SK-N-SH (cell line): ENCODE results near the gene FAM20C. TPM values are rescaled to one million over a fixed set of nuclear protein-coding genes. Genes with fewer than 3 reads are reported as not detected.

Experiments used
- CTCF ChIA-PET: fragments of 300-600, 350-600 bp; formaldehyde crosslinking; extraction: SDS; loops from one replicate; lab custom pipeline; 2021; lab: Yijun Ruan, JAX
- POLR2A ChIA-PET: fragments of 350-600 bp; sonication (Branson Sonifier 250); formaldehyde crosslinking; extraction: SDS; loops from one replicate; lab custom pipeline; 2020; ENCODE audit warnings: antibody characterized with exemption, inconsistent platforms; lab: Yijun Ruan, JAX
- DNase-seq: peaks from one replicate; pipeline ENCODE4 v3.0.0; 2012
- H2AFZ ChIP-seq: fragments of 200-600 bp; sonication (generic); 2 replicates; pipeline ENCODE4 v1.8.1; 2016; ENCODE audit warnings: antibody characterized with exemption, mild to moderate bottlenecking, low read depth
- H3F3A ChIP-seq: fragments of 200-600 bp; sonication (generic); replicated peaks from 2 replicates; pipeline ENCODE3; 2016; ENCODE audit warnings: antibody characterized with exemption, mild to moderate bottlenecking; ENCODE audit not compliant: insufficient read depth
- H3K27ac ChIP-seq, 2 experiments: fragments of 200-500 bp in 1 of 2; fragments of 200-600 bp in 1 of 2; sonication (Bioruptor generic) in 1 of 2; sonication (generic), shearing (Covaris generic) in 1 of 2; 2 replicates each; pipeline versions ENCODE4 v1.5.1 to v1.6.1; 2014 to 2016; ENCODE audit warnings: low read depth in 2 of 2, inconsistent platforms in 1 of 2, low read length in 1 of 2, mild to moderate bottlenecking in 1 of 2, mixed read lengths in 1 of 2
- H3K27me3 ChIP-seq: fragments of 200-600 bp; sonication (generic), shearing (Covaris generic); 2 replicates; pipeline ENCODE4 v1.6.1; 2016; ENCODE audit warnings: mixed run types; ENCODE audit not compliant: insufficient read depth
- H3K36me3 ChIP-seq, 2 experiments: fragments of 200-500 bp in 1 of 2; fragments of 200-600 bp in 1 of 2; sonication (Bioruptor generic) in 1 of 2; sonication (generic) in 1 of 2; replicated peaks in 1 of 2; 2 replicates each; pipeline versions ENCODE3 to v1.5.1; 2014 to 2016; ENCODE audit warnings: low read length in 1 of 2, mild to moderate bottlenecking in 1 of 2; ENCODE audit not compliant: insufficient read depth in 2 of 2, control insufficient read depth in 1 of 2
- H3K4me1 ChIP-seq, 2 experiments: fragments of 200-500 bp in 1 of 2; fragments of 200-600 bp in 1 of 2; sonication (Bioruptor generic) in 1 of 2; sonication (generic), shearing (Covaris generic) in 1 of 2; 2 replicates each; pipeline versions ENCODE4 v1.5.1 to v1.6.1; 2014 to 2016; ENCODE audit warnings: low read depth in 1 of 2, low read length in 1 of 2, mixed run types in 1 of 2; ENCODE audit not compliant: insufficient read depth in 2 of 2, control insufficient read depth in 1 of 2
- H3K4me2 ChIP-seq: fragments of 200-600 bp; sonication (generic), shearing (Covaris generic); 2 replicates; pipeline ENCODE4 v1.6.1; 2017; ENCODE audit warnings: mixed run types
- H3K4me3 ChIP-seq, 2 experiments: fragments of 200-500 bp in 1 of 2; fragments of 200-600 bp in 1 of 2; sonication (Bioruptor generic) in 1 of 2; sonication (generic), shearing (Covaris generic) in 1 of 2; 2 replicates each; pipeline versions ENCODE4 v1.5.1 to v1.8.1; 2014 to 2016; ENCODE audit warnings: low read depth in 2 of 2, inconsistent platforms in 1 of 2, low read length in 1 of 2, mild to moderate bottlenecking in 1 of 2, mixed read lengths in 1 of 2, moderate library complexity in 1 of 2
- H3K79me2 ChIP-seq: fragments of 200-600 bp; sonication (generic); 2 replicates; pipeline ENCODE4 v1.8.1; 2017; ENCODE audit warnings: mild to moderate bottlenecking; ENCODE audit not compliant: insufficient read depth
- H3K9ac ChIP-seq: fragments of 200-600 bp; sonication (generic); 2 replicates; pipeline ENCODE4 v1.6.1; 2017; ENCODE audit warnings: mixed run types
- H3K9me2 ChIP-seq: fragments of 200-600 bp; sonication (generic); 2 replicates; pipeline ENCODE4 v1.6.1; 2017; ENCODE audit warnings: mixed run types
- H3K9me3 ChIP-seq: fragments of 200-600 bp; sonication (generic); 2 replicates; pipeline ENCODE4 v1.6.1; 2017; ENCODE audit warnings: mixed run types, mild to moderate bottlenecking, moderate library complexity
- H4K20me1 ChIP-seq: fragments of 200-600 bp; sonication (generic); 2 replicates; pipeline ENCODE4 v1.6.1; 2017; ENCODE audit warnings: mild to moderate bottlenecking, mixed run types; ENCODE audit not compliant: insufficient read depth
- ELF1 ChIP-seq: IDR thresholded peaks from 2 replicates; pipeline ENCODE4 v1.4.0; 2012
- EZH2phosphoT487 ChIP-seq: fragments of 200-600 bp; sonication (generic); IDR thresholded peaks from 2 replicates; pipeline ENCODE4 v1.6.1; 2017; ENCODE audit warnings: low read depth, mixed run types, mild to moderate bottlenecking, antibody characterized with exemption, moderate library complexity, borderline replicate concordance
- FOSL2 ChIP-seq: IDR thresholded peaks from 2 replicates; pipeline ENCODE4 v1.4.0; 2012; ENCODE audit warnings: low read depth, mild to moderate bottlenecking, moderate library complexity, borderline replicate concordance
- GABPA ChIP-seq: IDR thresholded peaks from 2 replicates; pipeline ENCODE4 v1.4.0; 2012; ENCODE audit warnings: low read depth, mild to moderate bottlenecking
- MXI1 ChIP-seq: IDR thresholded peaks from 2 replicates; pipeline ENCODE4 v1.6.1; 2012; ENCODE audit warnings: mild to moderate bottlenecking, low read depth, low read length, improper control_type of control experiment
- NFIC ChIP-seq: IDR thresholded peaks from 2 replicates; pipeline ENCODE4 v1.4.0; 2012; ENCODE audit warnings: borderline replicate concordance
- POLR2AphosphoS5 ChIP-seq: IDR thresholded peaks from 2 replicates; pipeline ENCODE4 v1.6.1; 2012; ENCODE audit warnings: low read depth, low read length
- RAD21 ChIP-seq: IDR thresholded peaks from 2 replicates; pipeline ENCODE4 v1.6.1; 2012; ENCODE audit warnings: mild to moderate bottlenecking, low read length
- RCOR1 ChIP-seq: fragments of 150-350 bp; IDR thresholded peaks from 2 replicates; pipeline ENCODE4 v1.6.1; 2017; ENCODE audit warnings: antibody characterized with exemption, low read length
- SIN3A ChIP-seq: IDR thresholded peaks from 2 replicates; pipeline ENCODE4 v1.6.1; 2012; ENCODE audit warnings: low read depth, mild to moderate bottlenecking, low read length, moderate library complexity, borderline replicate concordance
- SMC3 ChIP-seq: IDR thresholded peaks from 2 replicates; pipeline ENCODE4 v1.6.1; 2012; ENCODE audit warnings: low read depth, low read length, improper control_type of control experiment
- TCF12 ChIP-seq: IDR thresholded peaks from 2 replicates; pipeline ENCODE4 v1.4.0; 2012
- TEAD4 ChIP-seq: IDR thresholded peaks from 2 replicates; pipeline ENCODE4 v1.4.0; 2012; ENCODE audit warnings: mild to moderate bottlenecking, borderline replicate concordance; ENCODE audit not compliant: insufficient read depth
- YY1 ChIP-seq: IDR thresholded peaks from 2 replicates; pipeline ENCODE4 v1.4.0; 2012; ENCODE audit warnings: low read depth, mild to moderate bottlenecking
- WGBS: methylation state at CpG from one replicate; pipeline ENCODE4 v1.1.6; 2017; ENCODE audit warnings: low lambda C conversion rate; 5-methylcytosine and 5-hydroxymethylcytosine counted together
- polyA plus RNA-seq, 3 experiments: library from polyadenylated mRNA; depleted of rRNA; stranded (reverse); fragments of >200 nt; gene quantifications; 2 replicates each; pipeline ENCODE4 v1.2.3, GENCODE V29; 2012
- TF ChIP-seq, protein P1 (sequence below): fragments of 150-350 bp; IDR thresholded peaks from 2 replicates; pipeline ENCODE4 v1.6.1; 2017; ENCODE audit warnings: antibody characterized with exemption, low read length, low read depth, borderline replicate concordance
- TF ChIP-seq, protein P2 (sequence below): IDR thresholded peaks from 2 replicates; pipeline ENCODE4 v1.4.0; 2012; ENCODE audit warnings: low read depth, borderline replicate concordance
- TF ChIP-seq, protein P3 (sequence below): fragments of 200-600 bp; sonication (generic); IDR thresholded peaks from 2 replicates; pipeline ENCODE4 v1.6.1; 2017; ENCODE audit warnings: antibody characterized with exemption, mild to moderate bottlenecking, moderate library complexity

The FAM20C gene
- polyA plus RNA-seq, 1 of the 3 experiments (the other 2 are of a cell fraction), result 12.7 TPM

GRCh38 chr7:144454-144826 is 47.9 kb upstream of the FAM20C start:
- peaks cover 0 to 21% of the 10 kb centered on the region in 2 experiments; a peak in 2 of 4 replicates for H3K4me1 ChIP-seq
- peaks cover 0 to 11% of the 10 kb centered on the region in 2 experiments for H3K36me3 ChIP-seq
- H3K9me2 ChIP-seq, result no peaks in the 10 kb centered on the region
- no peak for TF ChIP-seq NFIC
- TF ChIP-seq YY1, result no peak
- no peak for TF ChIP-seq GABPA
- TF ChIP-seq, protein P1, sequence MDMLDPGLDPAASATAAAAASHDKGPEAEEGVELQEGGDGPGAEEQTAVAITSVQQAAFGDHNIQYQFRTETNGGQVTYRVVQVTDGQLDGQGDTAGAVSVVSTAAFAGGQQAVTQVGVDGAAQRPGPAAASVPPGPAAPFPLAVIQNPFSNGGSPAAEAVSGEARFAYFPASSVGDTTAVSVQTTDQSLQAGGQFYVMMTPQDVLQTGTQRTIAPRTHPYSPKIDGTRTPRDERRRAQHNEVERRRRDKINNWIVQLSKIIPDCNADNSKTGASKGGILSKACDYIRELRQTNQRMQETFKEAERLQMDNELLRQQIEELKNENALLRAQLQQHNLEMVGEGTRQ, result no peak
- TF ChIP-seq, protein P2, sequence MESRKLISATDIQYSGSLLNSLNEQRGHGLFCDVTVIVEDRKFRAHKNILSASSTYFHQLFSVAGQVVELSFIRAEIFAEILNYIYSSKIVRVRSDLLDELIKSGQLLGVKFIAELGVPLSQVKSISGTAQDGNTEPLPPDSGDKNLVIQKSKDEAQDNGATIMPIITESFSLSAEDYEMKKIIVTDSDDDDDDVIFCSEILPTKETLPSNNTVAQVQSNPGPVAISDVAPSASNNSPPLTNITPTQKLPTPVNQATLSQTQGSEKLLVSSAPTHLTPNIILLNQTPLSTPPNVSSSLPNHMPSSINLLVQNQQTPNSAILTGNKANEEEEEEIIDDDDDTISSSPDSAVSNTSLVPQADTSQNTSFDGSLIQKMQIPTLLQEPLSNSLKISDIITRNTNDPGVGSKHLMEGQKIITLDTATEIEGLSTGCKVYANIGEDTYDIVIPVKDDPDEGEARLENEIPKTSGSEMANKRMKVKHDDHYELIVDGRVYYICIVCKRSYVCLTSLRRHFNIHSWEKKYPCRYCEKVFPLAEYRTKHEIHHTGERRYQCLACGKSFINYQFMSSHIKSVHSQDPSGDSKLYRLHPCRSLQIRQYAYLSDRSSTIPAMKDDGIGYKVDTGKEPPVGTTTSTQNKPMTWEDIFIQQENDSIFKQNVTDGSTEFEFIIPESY, result no peak
- TF ChIP-seq, protein P3, sequence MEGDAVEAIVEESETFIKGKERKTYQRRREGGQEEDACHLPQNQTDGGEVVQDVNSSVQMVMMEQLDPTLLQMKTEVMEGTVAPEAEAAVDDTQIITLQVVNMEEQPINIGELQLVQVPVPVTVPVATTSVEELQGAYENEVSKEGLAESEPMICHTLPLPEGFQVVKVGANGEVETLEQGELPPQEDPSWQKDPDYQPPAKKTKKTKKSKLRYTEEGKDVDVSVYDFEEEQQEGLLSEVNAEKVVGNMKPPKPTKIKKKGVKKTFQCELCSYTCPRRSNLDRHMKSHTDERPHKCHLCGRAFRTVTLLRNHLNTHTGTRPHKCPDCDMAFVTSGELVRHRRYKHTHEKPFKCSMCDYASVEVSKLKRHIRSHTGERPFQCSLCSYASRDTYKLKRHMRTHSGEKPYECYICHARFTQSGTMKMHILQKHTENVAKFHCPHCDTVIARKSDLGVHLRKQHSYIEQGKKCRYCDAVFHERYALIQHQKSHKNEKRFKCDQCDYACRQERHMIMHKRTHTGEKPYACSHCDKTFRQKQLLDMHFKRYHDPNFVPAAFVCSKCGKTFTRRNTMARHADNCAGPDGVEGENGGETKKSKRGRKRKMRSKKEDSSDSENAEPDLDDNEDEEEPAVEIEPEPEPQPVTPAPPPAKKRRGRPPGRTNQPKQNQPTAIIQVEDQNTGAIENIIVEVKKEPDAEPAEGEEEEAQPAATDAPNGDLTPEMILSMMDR, result no peak
- TF ChIP-seq FOSL2, result no peak
- no peak for TF ChIP-seq RAD21
- no peak for TF ChIP-seq POLR2AphosphoS5
- no peak for TF ChIP-seq TCF12
- TF ChIP-seq ELF1, result no peak
- no peak for TF ChIP-seq MXI1
- no peak for TF ChIP-seq SIN3A
- no peak overlapping the region for H3K4me3 ChIP-seq
- no peak overlapping the region for H3K4me2 ChIP-seq
- ChIA-PET POLR2A (no interaction called here), CTCF (no interaction called here)
- no peak overlapping the region for H3K9ac ChIP-seq
- no peaks in the 10 kb centered on the region for H4K20me1 ChIP-seq
- no peaks in the 10 kb centered on the region for H3K27me3 ChIP-seq
- peaks cover under 1% of the 10 kb centered on the region for H3F3A ChIP-seq
- no peaks in the 10 kb centered on the region for H3K9me3 ChIP-seq
- 81% methylated on average over 15 of the region's 15 CpGs for WGBS
- no peak overlapping the region for H3K27ac ChIP-seq
- no peaks in the 10 kb centered on the region for H3K79me2 ChIP-seq
- H2AFZ ChIP-seq, result no peak overlapping the region
- DNase-seq, result no peak

DNA sequence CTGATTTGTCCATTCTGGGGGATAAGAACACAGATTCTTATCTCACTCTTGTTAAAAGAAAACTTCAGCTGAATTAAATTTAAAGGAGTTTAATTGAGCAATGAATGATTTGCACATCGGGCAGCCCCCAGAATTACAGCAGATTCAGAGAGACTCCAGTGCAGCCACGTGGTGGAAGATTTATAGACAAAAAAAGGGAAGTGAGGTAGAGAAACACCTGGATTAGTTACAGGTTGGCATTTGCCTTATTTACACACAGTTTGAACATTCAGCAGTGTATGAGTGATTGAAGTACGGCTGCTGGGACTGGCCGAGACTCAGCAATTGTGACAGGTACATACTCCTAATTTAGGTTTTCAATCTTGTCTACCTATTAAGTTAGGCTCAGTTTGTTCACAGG is 46.5 kb upstream of the FAM20C start:
- ChIA-PET CTCF (no interaction called here), POLR2A (no interaction called here)
- H3K9me3 ChIP-seq, result no peaks in the 10 kb centered on the region

More for the DNA sequence above, 46.5 kb upstream of the FAM20C start:
- Histone ChIP-seq H3K9me2 (no peaks in the 10 kb centered on the region), H3K27me3 (no peaks in the 10 kb centered on the region), H3K4me3 (no peak overlapping the region), H2AFZ (no peak overlapping the region), H3K4me2 (no peak overlapping the region), H3K9ac (no peak overlapping the region), H3K36me3 (peaks cover 0 to 11% of the 10 kb centered on the region in 2 experiments), H4K20me1 (no peaks in the 10 kb centered on the region), H3K27ac (no peak overlapping the region), H3K79me2 (no peaks in the 10 kb centered on the region), H3F3A (peaks cover 3% of the 10 kb centered on the region), H3K4me1 (peaks cover 4 to 32% of the 10 kb centered on the region in 2 experiments; a peak in 3 of 4 replicates)
- whole genome bisulfite sequencing, result 62% methylated on average over 4 of the region's 4 CpGs
- no peak for DNase-seq
- TF ChIP-seq SIN3A (no peak), SMC3 (no peak), MXI1 (no peak), RCOR1 (no peak), TEAD4 (no peak), EZH2phosphoT487 (no peak)
- TF ChIP-seq, protein P2, result no peak
